Measurements from ENCODE around the gene RABAC1. TPM values are rescaled to one million over a fixed set of nuclear protein-coding genes. Genes with fewer than 3 reads are reported as not detected.

Gene RABAC1
- total RNA-seq, 2 experiments from 2014 or later: 96.0 to 102 TPM

GRCh38 chr19:41923045-41923788, 35.9 kb downstream of the RABAC1 start:
- no peak overlapping the region for H3K4me3 ChIP-seq (ENCODE audit: low read length)
- H3K36me3 ChIP-seq (ENCODE audit: insufficient read depth, low read length): no peaks in the 10 kb centered on the region
- H3K27ac Mint-ChIP-seq: no peak overlapping the region
- H3K4me3 Mint-ChIP-seq: no peak overlapping the region
- no peaks in the 10 kb centered on the region for H3K9me3 Mint-ChIP-seq
- no peak for DNase-seq
- H3K27ac ChIP-seq (ENCODE audit: low read depth in 1 of 2, low read length in 2 of 2): no peak overlapping the region
- H3K4me1 Mint-ChIP-seq (ENCODE audit: low read depth): peaks cover 12% of the 10 kb centered on the region
- intact Hi-C loops (cut with DNase I, micrococcal nuclease): no loop called here
- H3K27me3 Mint-ChIP-seq: peaks cover 10% of the 10 kb centered on the region
- no peak for ATAC-seq (ENCODE audit: poor library complexity)
- H3K27me3 ChIP-seq (ENCODE audit: control insufficient read depth in 1 of 2, insufficient read depth in 2 of 2, low read length in 2 of 2): peaks cover 5% of the 10 kb centered on the region in 2 experiments
- CTCF ChIA-PET: no interaction called here
- no peak for TF ChIP-seq CTCF (IDR thresholded peaks at IDR 0.05)
- no peaks in the 10 kb centered on the region for H3K9me3 ChIP-seq (ENCODE audit: control insufficient read depth in 1 of 2, insufficient read depth in 1 of 2, low read length in 2 of 2)
- POLR2A ChIA-PET: no interaction called here
- H3K36me3 Mint-ChIP-seq (ENCODE audit: low read depth): no peaks in the 10 kb centered on the region
- H3K4me1 ChIP-seq (ENCODE audit: insufficient read depth, low read length): peaks cover 23% of the 10 kb centered on the region

- no peak for TF ChIP-seq CTCF (IDR thresholded peaks at IDR 0.05)
- no peaks in the 10 kb centered on the region for H3K9me3 ChIP-seq (ENCODE audit: control insufficient read depth in 1 of 2, insufficient read depth in 1 of 2, low read length in 2 of 2)
- DNase-seq (no peak), ATAC-seq (ENCODE audit: poor library complexity) (no peak)
- peaks cover 24% of the 10 kb centered on the region for H3K4me1 ChIP-seq (ENCODE audit: insufficient read depth, low read length)
- POLR2A ChIA-PET: interaction anchor here (2.2 kb wide), 1 partner anchor 35 kb away, joined by 13 read pairs; no protein-coding TSS in a partner anchor
- peaks cover 12% of the 10 kb centered on the region for H3K4me1 Mint-ChIP-seq (ENCODE audit: low read depth)
- H3K36me3 ChIP-seq (ENCODE audit: insufficient read depth, low read length): no peaks in the 10 kb centered on the region
- no peaks in the 10 kb centered on the region for H3K36me3 Mint-ChIP-seq (ENCODE audit: low read depth)
- H3K9me3 Mint-ChIP-seq: no peaks in the 10 kb centered on the region
- H3K27me3 ChIP-seq (ENCODE audit: control insufficient read depth in 1 of 2, insufficient read depth in 2 of 2, low read length in 2 of 2): peaks cover 5 to 8% of the 10 kb centered on the region in 2 experiments
- no peak overlapping the region for H3K27ac Mint-ChIP-seq
- no peak overlapping the region for H3K27ac ChIP-seq (ENCODE audit: low read depth in 1 of 2, low read length in 2 of 2)
- peaks cover 10% of the 10 kb centered on the region for H3K27me3 Mint-ChIP-seq
- intact Hi-C loops (cut with DNase I, micrococcal nuclease): no loop called here
- H3K4me3 ChIP-seq (ENCODE audit: low read length): no peak overlapping the region
- H3K4me3 Mint-ChIP-seq: no peak overlapping the region
- CTCF ChIA-PET: no interaction called here
Observed at GRCh38 chr19:41922585-41922984, 36.5 kb downstream of the RABAC1 start.

GRCh38 chr19:41921577-41922576, 37.2 kb downstream of the RABAC1 start:
- DNase-seq (no peak), ATAC-seq (ENCODE audit: poor library complexity) (peak; percentile 48)
- ChIA-PET CTCF (interaction anchor here (1.7 kb wide), 1 partner anchor 49 kb away, joined by 3 read pairs; no protein-coding TSS in a partner anchor), POLR2A (interaction anchor here (0.7 to 2.2 kb wide), 3 partner anchors 10 to 62 kb away, joined by 3 to 13 read pairs (median 3); no protein-coding TSS in a partner anchor)
- TF ChIP-seq CTCF (IDR thresholded peaks at IDR 0.05): no peak
- Histone ChIP-seq H3K36me3 (ENCODE audit: insufficient read depth, low read length) (no peaks in the 10 kb centered on the region), H3K27ac (ENCODE audit: low read depth in 1 of 2, low read length in 2 of 2) (no peak overlapping the region), H3K27me3 (ENCODE audit: control insufficient read depth in 1 of 2, insufficient read depth in 2 of 2, low read length in 2 of 2) (peaks cover 9 to 13% of the 10 kb centered on the region in 2 experiments), H3K4me1 (ENCODE audit: insufficient read depth, low read length) (peaks cover 18% of the 10 kb centered on the region), H3K4me3 (ENCODE audit: low read length) (no peak overlapping the region), H3K9me3 (ENCODE audit: control insufficient read depth in 1 of 2, insufficient read depth in 1 of 2, low read length in 2 of 2) (no peaks in the 10 kb centered on the region)
- Mint-ChIP-seq H3K27ac (no peak overlapping the region), H3K9me3 (no peaks in the 10 kb centered on the region), H3K4me1 (ENCODE audit: low read depth) (peaks cover 12% of the 10 kb centered on the region), H3K27me3 (peaks cover 10% of the 10 kb centered on the region), H3K36me3 (ENCODE audit: low read depth) (no peaks in the 10 kb centered on the region), H3K4me3 (no peak overlapping the region)
- intact Hi-C loops (cut with DNase I, micrococcal nuclease): no loop called here
